HepG2 (cell line): ENCODE results near the gene SCGB3A2. TPM values are rescaled to one million over a fixed set of nuclear protein-coding genes. Genes with fewer than 3 reads are reported as not detected.

Experiments
- CENPBD1 ChIP-seq: sonication (generic); formaldehyde crosslinking; IDR thresholded peaks from 2 replicates; pipeline ENCODE4 v1.8.0; 2022; ENCODE audit warnings: missing genetic modification reagents, low read depth, mild to moderate bottlenecking, borderline replicate concordance
- CREM ChIP-seq, 2 experiments: sonication (generic) in 1 of 2; formaldehyde crosslinking in 1 of 2; IDR thresholded peaks; 2 replicates each; pipeline versions ENCODE4 v1.4.0 to v1.6.1; 2016 to 2020; ENCODE audit warnings: antibody characterized with exemption in 1 of 2, mild to moderate bottlenecking in 1 of 2, missing genetic modification reagents in 1 of 2
- EEA1 ChIP-seq: sonication (generic); formaldehyde crosslinking; IDR thresholded peaks from 2 replicates; pipeline ENCODE4 v1.5.1; 2020; ENCODE audit warnings: mild to moderate bottlenecking, missing genetic modification reagents, borderline replicate concordance
- FOXP4 ChIP-seq: sonication (generic); formaldehyde crosslinking; IDR thresholded peaks from 2 replicates; pipeline ENCODE4 v1.4.0; 2020; ENCODE audit warnings: missing genetic modification reagents
- GLMP ChIP-seq: sonication (generic); formaldehyde crosslinking; IDR thresholded peaks from 2 replicates; pipeline ENCODE4 v1.9.0; 2021; ENCODE audit warnings: missing genetic modification reagents, mild to moderate bottlenecking, borderline replicate concordance
- KAT2B ChIP-seq: fragments of 150-350 bp; IDR thresholded peaks from 2 replicates; pipeline ENCODE4 v1.6.1; 2014; ENCODE audit warnings: low read depth, low read length, borderline replicate concordance
- POGK ChIP-seq: sonication (generic); formaldehyde crosslinking; conservative IDR thresholded peaks from 2 replicates; pipeline ENCODE4 v1.8.0; 2022; ENCODE audit warnings: mild to moderate bottlenecking, moderate library complexity, missing genetic modification reagents
- REXO4 ChIP-seq: sonication (generic); formaldehyde crosslinking; IDR thresholded peaks from 2 replicates; pipeline ENCODE4 v1.8.0; 2022; ENCODE audit warnings: missing genetic modification reagents, mild to moderate bottlenecking, borderline replicate concordance
- SETDB1 ChIP-seq: sonication (generic); formaldehyde crosslinking; IDR thresholded peaks from 2 replicates; pipeline ENCODE4 v1.5.1; 2020; ENCODE audit warnings: missing genetic modification reagents, mild to moderate bottlenecking, borderline replicate concordance
- ZBTB39 ChIP-seq: sonication (generic); formaldehyde crosslinking; IDR thresholded peaks from 2 replicates; pipeline ENCODE4 v1.5.0; 2020; ENCODE audit warnings: missing genetic modification reagents
- ZNF232 ChIP-seq: sonication (generic); formaldehyde crosslinking; IDR thresholded peaks from 2 replicates; pipeline ENCODE4 v1.4.0; 2020; ENCODE audit warnings: missing genetic modification reagents, borderline replicate concordance
- ZNF335 ChIP-seq: sonication (generic); formaldehyde crosslinking; IDR thresholded peaks from 2 replicates; pipeline ENCODE4 v1.4.0; 2020; ENCODE audit warnings: missing genetic modification reagents
- ZNF687 ChIP-seq: sonication (generic); formaldehyde crosslinking; IDR thresholded peaks from 2 replicates; pipeline ENCODE4 v1.5.1; 2020; ENCODE audit warnings: mild to moderate bottlenecking, missing genetic modification reagents, moderate library complexity
- ZNF839 ChIP-seq: sonication (generic); formaldehyde crosslinking; IDR thresholded peaks from 2 replicates; pipeline ENCODE4 v1.4.0; 2020; ENCODE audit warnings: missing genetic modification reagents, mild to moderate bottlenecking, borderline replicate concordance
- ZNF879 ChIP-seq: sonication (generic); formaldehyde crosslinking; IDR thresholded peaks from 2 replicates; pipeline ENCODE4 v1.8.1; 2023; ENCODE audit warnings: missing genetic modification reagents
- polyA plus RNA-seq, 8 experiments: library from polyadenylated mRNA; depleted of rRNA in 3 of 8; stranded (reverse) in 7 of 8; unstranded in 1 of 8; fragments of >200 nt; fragmentation: Illumina TruSeq in 4 of 8; extraction: Trizol in 4 of 8; gene quantifications; 2 replicates each; pipeline versions ENCODE4 v1.2.1 to v1.2.3, GENCODE V29; 2011 to 2016; ENCODE audit warnings: low read depth in 4 of 8, missing spikeins in 1 of 8, mixed read lengths in 1 of 8; ENCODE audit not compliant: insufficient read depth in 1 of 8
- total RNA-seq, 5 experiments: library from RNA; depleted of rRNA; stranded (reverse); fragments of >200 nt; fragmentation: Illumina TruSeq; extraction: Trizol; gene quantifications; 2 replicates each; pipeline ENCODE4 v1.2.3, GENCODE V29; 2016; ENCODE audit warnings: low read depth in 1 of 5

Gene SCGB3A2
- total and polyA plus RNA-seq, 2 of the 13 experiments (the other 11 are each of a cell fraction or from before 2014, with no cell fraction given) = not detected

GRCh38 chr5:147835386-147835798 is 43.1 kb upstream of the SCGB3A2 start (continued):
- TF ChIP-seq GLMP (CRISPR knock-in tag) (no peak), ZNF232 (CRISPR knock-in tag) (0 out of 2 replicates have a peak, but pooled peaks have one; percentile 19), CREM (IDR thresholded peaks at IDR 0.05) (peak; percentile 95), CREM (CRISPR knock-in tag; IDR thresholded peaks at IDR 0.05) (no peak), ZBTB39 (no peak), ZNF687 (CRISPR knock-in tag) (no peak), FOXP4 (peak; percentile 99), ZNF879 (CRISPR knock-in tag) (no peak), SETDB1 (CRISPR knock-in tag) (no peak), REXO4 (CRISPR knock-in tag) (no peak), ZNF335 (peak; percentile 44; the same call in 1 of the 2 replicates), ZNF839 (CRISPR knock-in tag) (no peak), EEA1 (CRISPR knock-in tag) (no peak), KAT2B (no peak), CENPBD1 (CRISPR knock-in tag) (no peak), POGK (CRISPR knock-in tag) (peak; percentile 90)
